SJCRH30 (cell line): ENCODE measurements around the gene H6PD. TPM values are rescaled to one million over a fixed set of nuclear protein-coding genes. Genes with fewer than 3 reads are reported as not detected.

Experiments used
- DNase-seq, 2 experiments: peaks; one replicate each; pipeline ENCODE4 v3.0.0-alpha.2; 2015 to 2020
- H3K27ac ChIP-seq: fragments of 250-450 bp; sonication (Bioruptor Pico); 2 replicates; pipeline ENCODE4 v1.5.1; 2020; ENCODE audit warnings: mild to moderate bottlenecking, moderate library complexity
- H3K27me3 ChIP-seq: fragments of 250-450 bp; sonication (Bioruptor Pico); 2 replicates; pipeline ENCODE4 v1.5.1; 2020; ENCODE audit warnings: mild to moderate bottlenecking, moderate library complexity
- H3K36me3 ChIP-seq: fragments of 250-450 bp; sonication (Bioruptor Pico); 2 replicates; pipeline ENCODE4 v1.5.1; 2020; ENCODE audit warnings: mild to moderate bottlenecking, moderate library complexity
- H3K4me1 ChIP-seq: fragments of 250-450 bp; sonication (Bioruptor Pico); 2 replicates; pipeline ENCODE4 v1.5.1; 2020; ENCODE audit warnings: mild to moderate bottlenecking, moderate library complexity
- H3K4me3 ChIP-seq: fragments of 250-450 bp; sonication (Bioruptor Pico); 2 replicates; pipeline ENCODE4 v1.5.1; 2020; ENCODE audit warnings: mild to moderate bottlenecking, moderate library complexity
- H3K9me3 ChIP-seq: fragments of 250-450 bp; sonication (Bioruptor Pico); replicated peaks from 2 replicates; pipeline ENCODE4 v1.5.1; 2020; ENCODE audit warnings: mild to moderate bottlenecking, moderate library complexity
- total RNA-seq: library from RNA; depleted of rRNA; stranded (reverse); fragments of >200 nt; shearing (Covaris generic); gene quantifications from 2 replicates; pipeline ENCODE4 v1.2.3, GENCODE V29; 2014

Gene H6PD
- total RNA-seq, 1 experiment from 2014 or later: 7.0 TPM

GRCh38 chr1:9265968-9266367 lies 31.4 kb downstream of the H6PD start:
- DNase-seq: no peak
- H3K27me3 ChIP-seq: 0 out of 2 replicates have a peak, but pooled peaks cover 5% of the 10 kb centered on the region
- no peaks in the 10 kb centered on the region for H3K4me1 ChIP-seq
- no peak overlapping the region for H3K27ac ChIP-seq
- H3K4me3 ChIP-seq: no peak overlapping the region
- no peaks in the 10 kb centered on the region for H3K36me3 ChIP-seq
- H3K9me3 ChIP-seq: no peaks in the 10 kb centered on the region

GRCh38 chr1:9267352-9267686 lies 32.7 kb downstream of the H6PD start:
- Histone ChIP-seq H3K4me1 (no peaks in the 10 kb centered on the region), H3K4me3 (no peak overlapping the region), H3K27ac (no peak overlapping the region), H3K27me3 (0 out of 2 replicates have a peak, but pooled peaks cover 5% of the 10 kb centered on the region), H3K9me3 (no peaks in the 10 kb centered on the region), H3K36me3 (no peaks in the 10 kb centered on the region)
- no peak for DNase-seq

GRCh38 chr1:9267827-9268581 lies 33.4 kb downstream of the H6PD start:
- Histone ChIP-seq H3K27me3 (0 out of 2 replicates have a peak, but pooled peaks cover 5% of the 10 kb centered on the region), H3K4me1 (no peaks in the 10 kb centered on the region), H3K36me3 (no peaks in the 10 kb centered on the region), H3K4me3 (no peak overlapping the region), H3K27ac (no peak overlapping the region), H3K9me3 (no peaks in the 10 kb centered on the region)
- no peak for DNase-seq

- no peak for DNase-seq
- Histone ChIP-seq H3K4me3 (no peak overlapping the region), H3K9me3 (no peaks in the 10 kb centered on the region), H3K27ac (no peak overlapping the region), H3K27me3 (0 out of 2 replicates have a peak, but pooled peaks cover 5% of the 10 kb centered on the region), H3K4me1 (no peaks in the 10 kb centered on the region), H3K36me3 (no peaks in the 10 kb centered on the region)
Measured at GRCh38 chr1:9269078-9269501, 34.5 kb downstream of the H6PD start.

- Histone ChIP-seq H3K27me3 (0 out of 2 replicates have a peak, but pooled peaks cover 5% of the 10 kb centered on the region), H3K4me3 (no peak overlapping the region), H3K9me3 (no peaks in the 10 kb centered on the region), H3K4me1 (peaks cover 2% of the 10 kb centered on the region), H3K36me3 (no peaks in the 10 kb centered on the region), H3K27ac (no peak overlapping the region)
- no peak for DNase-seq
Measured at GRCh38 chr1:9269721-9270120, 35.1 kb downstream of the H6PD start.

GRCh38 chr1:9270290-9270883 lies 35.8 kb downstream of the H6PD start:
- no peaks in the 10 kb centered on the region for H3K36me3 ChIP-seq
- no peak for DNase-seq
- H3K9me3 ChIP-seq: no peaks in the 10 kb centered on the region
- H3K4me1 ChIP-seq: peaks cover 8% of the 10 kb centered on the region
- no peak overlapping the region for H3K27ac ChIP-seq
- H3K4me3 ChIP-seq: no peak overlapping the region
- H3K27me3 ChIP-seq: 0 out of 2 replicates have a peak, but pooled peaks cover 5% of the 10 kb centered on the region

- Histone ChIP-seq H3K4me1 (peaks cover 13% of the 10 kb centered on the region), H3K27me3 (0 out of 2 replicates have a peak, but pooled peaks cover 5% of the 10 kb centered on the region), H3K4me3 (no peak overlapping the region), H3K27ac (no peak overlapping the region), H3K36me3 (no peaks in the 10 kb centered on the region), H3K9me3 (no peaks in the 10 kb centered on the region)
- DNase-seq: no peak
Measured at GRCh38 chr1:9271283-9271682, 36.7 kb downstream of the H6PD start.

GRCh38 chr1:9271861-9272595 lies 37.5 kb downstream of the H6PD start:
- Histone ChIP-seq H3K27ac (no peak overlapping the region), H3K4me1 (peaks cover 13% of the 10 kb centered on the region), H3K4me3 (no peak overlapping the region), H3K36me3 (no peaks in the 10 kb centered on the region), H3K9me3 (no peaks in the 10 kb centered on the region), H3K27me3 (0 out of 2 replicates have a peak, but pooled peaks cover 5% of the 10 kb centered on the region)
- no peak for DNase-seq

GRCh38 chr1:9273177-9273576 lies 38.6 kb downstream of the H6PD start:
- no peak for DNase-seq
- Histone ChIP-seq H3K9me3 (no peaks in the 10 kb centered on the region), H3K4me1 (peaks cover 13% of the 10 kb centered on the region), H3K27me3 (0 out of 2 replicates have a peak, but pooled peaks cover 5% of the 10 kb centered on the region), H3K4me3 (no peak overlapping the region), H3K27ac (no peak overlapping the region), H3K36me3 (no peaks in the 10 kb centered on the region)

- Histone ChIP-seq H3K4me1 (peaks cover 13% of the 10 kb centered on the region), H3K4me3 (no peak overlapping the region), H3K9me3 (no peaks in the 10 kb centered on the region), H3K27me3 (0 out of 2 replicates have a peak, but pooled peaks cover 5% of the 10 kb centered on the region), H3K27ac (0 out of 2 replicates have a peak overlapping the region, but pooled peaks have one; percentile 1), H3K36me3 (no peaks in the 10 kb centered on the region)
- peak; percentile 63 to 70 for DNase-seq
Measured at GRCh38 chr1:9275161-9275560, 40.6 kb downstream of the H6PD start.

- Histone ChIP-seq H3K27ac (no peak overlapping the region), H3K36me3 (no peaks in the 10 kb centered on the region), H3K4me3 (no peak overlapping the region), H3K9me3 (no peaks in the 10 kb centered on the region), H3K4me1 (peaks cover 15% of the 10 kb centered on the region), H3K27me3 (0 out of 2 replicates have a peak, but pooled peaks cover under 1% of the 10 kb centered on the region)
- DNase-seq: peak; percentile 91 to 92
Measured at GRCh38 chr1:9275567-9276034, 41.0 kb downstream of the H6PD start.

- Histone ChIP-seq H3K4me1 (peaks cover 26% of the 10 kb centered on the region), H3K27me3 (no peaks in the 10 kb centered on the region; the same call in 1 of the 2 replicates), H3K9me3 (no peaks in the 10 kb centered on the region), H3K27ac (no peak overlapping the region), H3K36me3 (no peaks in the 10 kb centered on the region), H3K4me3 (no peak overlapping the region)
- DNase-seq: no peak
Measured at GRCh38 chr1:9278116-9278515, 43.5 kb downstream of the H6PD start.

- Histone ChIP-seq H3K27ac (no peak overlapping the region), H3K36me3 (no peaks in the 10 kb centered on the region), H3K9me3 (no peaks in the 10 kb centered on the region), H3K4me3 (no peak overlapping the region), H3K27me3 (no peaks in the 10 kb centered on the region; the same call in 1 of the 2 replicates), H3K4me1 (peaks cover 26% of the 10 kb centered on the region)
- no peak for DNase-seq
Measured at GRCh38 chr1:9278585-9279153, 44.1 kb downstream of the H6PD start.

GRCh38 chr1:9279172-9279840 lies 44.7 kb downstream of the H6PD start:
- H3K4me3 ChIP-seq: no peak overlapping the region
- no peak overlapping the region for H3K27ac ChIP-seq
- no peak for DNase-seq
- H3K4me1 ChIP-seq: peaks cover 26% of the 10 kb centered on the region
- H3K9me3 ChIP-seq: no peaks in the 10 kb centered on the region
- H3K27me3 ChIP-seq: no peaks in the 10 kb centered on the region; the same call in 1 of the 2 replicates
- no peaks in the 10 kb centered on the region for H3K36me3 ChIP-seq
